IMR-90 (cell line): ENCODE measurements around the gene IST1. TPM values are rescaled to one million over a fixed set of nuclear protein-coding genes. Genes with fewer than 3 reads are reported as not detected.

Source experiments
- ATAC-seq: fragments of 200-7000 bp; cut with Tn5 transposase; 2 replicates; pipeline ENCODE4 v1.9.1; 2020; ENCODE audit warnings: low read depth, mild to moderate bottlenecking, moderate library complexity
- BruUV-seq: library from RNA; stranded (reverse); fragments of 400-500 nt; replicated peaks from 2 replicates; lab custom pipeline; 2021; lab: Mats Ljungman, UMichigan
- CTCF ChIA-PET: fragments of 300-600 bp; formaldehyde crosslinking; extraction: SDS; loops from one replicate; lab custom pipeline; 2021; ENCODE audit warnings: antibody characterized with exemption; lab: Yijun Ruan, JAX
- POLR2A ChIA-PET: fragments of 300-600 bp; sonication (Branson Sonifier 250); formaldehyde crosslinking; loops from one replicate; lab custom pipeline; 2022; ENCODE audit warnings: antibody characterized with exemption; ENCODE audit not compliant: unreplicated experiment; lab: Charles Lee
- DNase-seq: peaks from one replicate; pipeline ENCODE4 v3.0.0; 2013
- H2AFZ ChIP-seq: replicated peaks from 2 replicates; pipeline ENCODE3; 2013; ENCODE audit warnings: low read length, mild to moderate bottlenecking; ENCODE audit not compliant: poor library complexity
- H2AK5ac ChIP-seq: 2 replicates; pipeline ENCODE4 v1.6.1; 2013; ENCODE audit warnings: low read depth, low read length, inconsistent platforms
- H2AK9ac ChIP-seq: replicated peaks from 2 replicates; pipeline ENCODE3; 2013; ENCODE audit warnings: mild to moderate bottlenecking, low read depth, low read length, moderate library complexity; ENCODE audit not compliant: poor library complexity
- H2BK120ac ChIP-seq: 2 replicates; pipeline ENCODE4 v1.6.1; 2013; ENCODE audit warnings: low read depth, low read length, inconsistent platforms
- H2BK15ac ChIP-seq: 3 replicates; pipeline ENCODE4 v1.6.1; 2013; ENCODE audit warnings: low read depth, low read length, inconsistent platforms
- H2BK20ac ChIP-seq: 2 replicates; pipeline ENCODE4 v1.6.1; 2013; ENCODE audit warnings: low read depth, mild to moderate bottlenecking, inconsistent platforms, low read length, moderate library complexity
- H2BK5ac ChIP-seq: 2 replicates; pipeline ENCODE4 v1.6.1; 2013; ENCODE audit warnings: mild to moderate bottlenecking, low read depth, low read length, inconsistent platforms; ENCODE audit not compliant: poor library complexity, severe bottlenecking
- H3K14ac ChIP-seq: replicated peaks from 2 replicates; pipeline ENCODE4 v1.6.1; 2013; ENCODE audit warnings: low read depth, low read length, inconsistent platforms
- H3K18ac ChIP-seq: 2 replicates; pipeline ENCODE4 v1.6.1; 2013; ENCODE audit warnings: low read depth, low read length, control low read depth
- H3K23ac ChIP-seq: 2 replicates; pipeline ENCODE4 v1.6.1; 2013; ENCODE audit warnings: low read depth, low read length, inconsistent platforms
- H3K27ac ChIP-seq: 2 replicates; pipeline ENCODE4 v1.5.1; 2013; ENCODE audit warnings: mild to moderate bottlenecking, control low read depth, low read length; ENCODE audit not compliant: insufficient read depth
- H3K27me3 ChIP-seq: 2 replicates; pipeline ENCODE4 v1.6.1; 2013; ENCODE audit warnings: low read length; ENCODE audit not compliant: control insufficient read depth, insufficient read depth
- H3K36me3 ChIP-seq: 2 replicates; pipeline ENCODE4 v1.6.1; 2013; ENCODE audit warnings: low read length, mixed read lengths; ENCODE audit not compliant: control insufficient read depth, insufficient read depth
- H3K4ac ChIP-seq: 2 replicates; pipeline ENCODE4 v1.6.1; 2013; ENCODE audit warnings: low read depth, low read length, inconsistent platforms
- H3K4me1 ChIP-seq: 2 replicates; pipeline ENCODE4 v1.6.1; 2013; ENCODE audit warnings: low read length, mixed read lengths; ENCODE audit not compliant: control insufficient read depth, insufficient read depth
- H3K4me2 ChIP-seq: 2 replicates; pipeline ENCODE4 v1.6.1; 2013; ENCODE audit warnings: low read depth, mild to moderate bottlenecking, control low read depth, low read length, moderate library complexity
- H3K4me3 ChIP-seq: 2 replicates; pipeline ENCODE4 v1.5.1; 2013; ENCODE audit warnings: low read depth, mild to moderate bottlenecking, control low read depth, low read length, moderate library complexity; ENCODE audit not compliant: insufficient read depth
- H3K56ac ChIP-seq: 2 replicates; pipeline ENCODE4 v1.6.1; 2013; ENCODE audit warnings: low read length, inconsistent platforms; ENCODE audit not compliant: insufficient read depth; ENCODE audit errors: extremely low read depth
- H3K79me1 ChIP-seq, 2 experiments: 2 replicates each; pipeline ENCODE4 v1.6.1; 2013; ENCODE audit warnings: low read length in 2 of 2, inconsistent platforms in 1 of 2, low read depth in 1 of 2
- H3K9ac ChIP-seq: 2 replicates; pipeline ENCODE4 v1.6.1; 2013; ENCODE audit warnings: low read depth, low read length, control low read depth
- H3K9me1 ChIP-seq: 2 replicates; pipeline ENCODE4 v1.6.1; 2013; ENCODE audit warnings: low read length, inconsistent platforms; ENCODE audit not compliant: insufficient read depth
- H3K9me3 ChIP-seq: 2 replicates; pipeline ENCODE4 v1.6.1; 2013; ENCODE audit warnings: low read length; ENCODE audit not compliant: control insufficient read depth, insufficient read depth
- H4K20me1 ChIP-seq: 2 replicates; pipeline ENCODE4 v1.6.1; 2013; ENCODE audit warnings: low read length, inconsistent platforms; ENCODE audit not compliant: insufficient read depth
- H4K5ac ChIP-seq: 2 replicates; pipeline ENCODE4 v1.6.1; 2013; ENCODE audit warnings: mild to moderate bottlenecking, low read depth, low read length, control low read depth
- H4K8ac ChIP-seq, 2 experiments: 2 replicates each; pipeline ENCODE4 v1.6.1; 2013; ENCODE audit warnings: low read depth in 2 of 2, low read length in 2 of 2, control low read depth in 1 of 2, inconsistent platforms in 1 of 2
- H4K91ac ChIP-seq: 2 replicates; pipeline ENCODE4 v1.6.1; 2013; ENCODE audit warnings: low read depth, low read length, inconsistent platforms; ENCODE audit not compliant: insufficient read depth
- MAFK ChIP-seq: IDR thresholded peaks from 2 replicates; pipeline ENCODE4 v1.6.1; 2012; ENCODE audit warnings: low read depth, low read length, improper control_type of control experiment
- NFE2L2 ChIP-seq: fragments of 150-350 bp; IDR thresholded peaks from 2 replicates; pipeline ENCODE4 v1.6.1; 2016; ENCODE audit warnings: low read depth, mild to moderate bottlenecking, low read length
- RFX5 ChIP-seq: IDR thresholded peaks from 2 replicates; pipeline ENCODE4 v1.8.0; 2012; ENCODE audit warnings: low read depth, mild to moderate bottlenecking, low read length, moderate library complexity
- USF2 ChIP-seq: fragments of 150-350 bp; IDR thresholded peaks from 2 replicates; pipeline ENCODE4 v1.6.1; 2017; ENCODE audit warnings: mild to moderate bottlenecking, antibody characterized with exemption, low read length, low read depth
- WGBS, 2 experiments: methylation state at CpG; one replicate each; pipeline versions ENCODE4 v1.1.5 to v1.1.7; 2013; ENCODE audit warnings: missing lambda C conversion rate in 2 of 2; ENCODE audit not compliant: insufficient read length in 1 of 2; ENCODE audit errors: extremely low coverage in 2 of 2; 5-methylcytosine and 5-hydroxymethylcytosine counted together
- dilution Hi-C: fragments of 300-500 bp; cut with HindIII; formaldehyde crosslinking; loops from one replicate; pipeline ENCODE4 v1.14.3; 2018; ENCODE audit warnings: low sequenced_read_pairs; ENCODE audit not compliant: unreplicated experiment
- in situ Hi-C: fragments of 300-500 bp; cut with MboI; formaldehyde crosslinking; loops from 3 replicates; pipeline ENCODE4 v1.14.3; 2019; ENCODE audit warnings: low sequenced_read_pairs, inconsistent platforms, mixed read lengths
- intact Hi-C: fragments of 100-400 bp; cut with micrococcal nuclease; formaldehyde crosslinking; loops from 2 replicates; pipeline ENCODE4 v1.10.0; 2022
- polyA plus RNA-seq, 3 experiments: library from polyadenylated mRNA; depleted of rRNA; stranded (reverse); fragments of >200 nt; gene quantifications; 2 replicates each; pipeline ENCODE4 v1.2.3, GENCODE V29; 2012; ENCODE audit warnings: low replicate concordance in 1 of 3
- total RNA-seq: library from RNA; depleted of rRNA; stranded (reverse); fragments of >200 nt; gene quantifications from 2 replicates; pipeline ENCODE4 v1.2.3, GENCODE V29; 2012

The IST1 gene
- total and polyA plus RNA-seq, 2 of the 4 experiments (the other 2 are of a cell fraction): 134 to 186 TPM

- 100% methylated on average over 2 of the region's 5 CpGs; no CpG with 5 or more reads in 1 of the 2 experiments for WGBS, 2 experiments
- Histone ChIP-seq H3K4me3 (no peak overlapping the region), H3K4ac (no peak overlapping the region), H2BK120ac (no peak overlapping the region), H4K8ac (no peak overlapping the region), H3K36me3 (peaks cover 1% of the 10 kb centered on the region; the same call in 1 of the 2 replicates), H3K9me1 (peaks cover 6% of the 10 kb centered on the region), H3K14ac (no peak overlapping the region), H4K20me1 (peaks cover 94% of the 10 kb centered on the region), H2AK5ac (no peak overlapping the region), H4K91ac (no peak overlapping the region), H3K4me1 (no peaks in the 10 kb centered on the region), H3K9me3 (no peaks in the 10 kb centered on the region), H2BK15ac (no peak overlapping the region), H3K79me1 (peaks cover 0 to 29% of the 10 kb centered on the region in 2 experiments; a peak in 2 of 4 replicates), H3K9ac (no peak overlapping the region), H3K27ac (no peak overlapping the region), H3K56ac (no peak overlapping the region), H3K23ac (no peak overlapping the region), H2BK20ac (no peak overlapping the region), H3K4me2 (no peak overlapping the region), H2AFZ (no peak overlapping the region), H2AK9ac (no peak overlapping the region), H3K27me3 (no peaks in the 10 kb centered on the region), H3K18ac (no peak overlapping the region), H4K5ac (no peak overlapping the region), H2BK5ac (no peak overlapping the region)
- POLR2A ChIA-PET: interaction anchor here (0.6 kb wide), 1 partner anchor 21 kb away, joined by 3 read pairs; no protein-coding TSS in a partner anchor
- no peak for TF ChIP-seq NFE2L2
- TF ChIP-seq RFX5: no peak
- no peak for TF ChIP-seq USF2
- 0 out of 2 replicates have a peak, but pooled peaks have one; percentile 8 for TF ChIP-seq MAFK
- in situ Hi-C loops: no loop called here
- ATAC-seq (no peak), DNase-seq (no peak)
- no TSS peak for BruUV-seq
- intact Hi-C loops: no loop called here
- dilution Hi-C loops: no loop called here
- CTCF ChIA-PET: no interaction called here
Observed at GRCh38 chr16:71902656-71903365, 7.5 kb downstream of the IST1 start.
